Prostate gland (tissue), 2 donors: Measurements from ENCODE around the gene CD48. TPM values are rescaled to one million over a fixed set of nuclear protein-coding genes. Genes with fewer than 3 reads are reported as not detected.

Source experiments
- DNase-seq: peaks from one replicate; pipeline ENCODE4 v3.0.0-alpha.2; 2019; ENCODE audit warnings: low spot score
- H3K27ac ChIP-seq, 2 donors: fragments of 200-600 bp; sonication (generic); 2 replicates each; pipeline ENCODE4 v1.5.1; 2017 to 2019
- H3K27me3 ChIP-seq: fragments of 200-600 bp; sonication (generic); replicated peaks from 2 replicates; pipeline ENCODE4 v1.5.1; 2019; ENCODE audit not compliant: insufficient read depth
- H3K36me3 ChIP-seq, 2 donors: fragments of 200-600 bp; sonication (generic); 1 replicate in 1 of 2; 2 replicates in 1 of 2; pipeline versions ENCODE4 v1.5.1 to v1.8.1; 2017 to 2019
- H3K4me1 ChIP-seq: fragments of 200-600 bp; sonication (generic); replicated peaks from 2 replicates; pipeline ENCODE4 v1.5.1; 2019
- H3K4me3 ChIP-seq, 2 donors: fragments of 200-600 bp; sonication (generic); 2 replicates each; pipeline ENCODE4 v1.5.1; 2017 to 2019
- H3K9me3 ChIP-seq: fragments of 200-600 bp; sonication (generic); 2 replicates; pipeline ENCODE4 v1.5.1; 2017
- POLR2A ChIP-seq: fragments of 450-650 bp; IDR thresholded peaks from one replicate; pipeline ENCODE4 v1.6.1; 2016; ENCODE audit warnings: antibody characterized with exemption, mild to moderate bottlenecking
- POLR2AphosphoS5 ChIP-seq: sonication (generic); formaldehyde crosslinking; IDR thresholded peaks from one replicate; pipeline ENCODE4 v1.6.1; 2017; ENCODE audit warnings: antibody characterized with exemption
- WGBS: methylation state at CpG from one replicate; pipeline ENCODE4 v1.1.5; 2018; 5-methylcytosine and 5-hydroxymethylcytosine counted together
- intact Hi-C: fragments of 100-400 bp; cut with DNase I; formaldehyde crosslinking; loops from one replicate; pipeline ENCODE4 v1.14.2; 2022
- total RNA-seq, 2 donors: library from RNA; depleted of rRNA; stranded (reverse); fragments of >200 nt; gene quantifications; one replicate each; pipeline ENCODE4 v1.1.0, GENCODE V29; 2016
- TF ChIP-seq, protein P1 (sequence below), 4 experiments: fragments of 200-600 bp in 2 of 4; fragments of 450-650 bp in 2 of 4; sonication (generic) in 2 of 4; IDR thresholded peaks; 1 replicate in 3 of 4; 2 replicates in 1 of 4; pipeline ENCODE4 v1.5.1; 2016 to 2019; ENCODE audit warnings: antibody characterized with exemption in 4 of 4, mild to moderate bottlenecking in 2 of 4, moderate library complexity in 2 of 4

The CD48 gene
- total RNA-seq, 2 donors from 2014 or later: 3.0 to 4.7 TPM

DNA sequence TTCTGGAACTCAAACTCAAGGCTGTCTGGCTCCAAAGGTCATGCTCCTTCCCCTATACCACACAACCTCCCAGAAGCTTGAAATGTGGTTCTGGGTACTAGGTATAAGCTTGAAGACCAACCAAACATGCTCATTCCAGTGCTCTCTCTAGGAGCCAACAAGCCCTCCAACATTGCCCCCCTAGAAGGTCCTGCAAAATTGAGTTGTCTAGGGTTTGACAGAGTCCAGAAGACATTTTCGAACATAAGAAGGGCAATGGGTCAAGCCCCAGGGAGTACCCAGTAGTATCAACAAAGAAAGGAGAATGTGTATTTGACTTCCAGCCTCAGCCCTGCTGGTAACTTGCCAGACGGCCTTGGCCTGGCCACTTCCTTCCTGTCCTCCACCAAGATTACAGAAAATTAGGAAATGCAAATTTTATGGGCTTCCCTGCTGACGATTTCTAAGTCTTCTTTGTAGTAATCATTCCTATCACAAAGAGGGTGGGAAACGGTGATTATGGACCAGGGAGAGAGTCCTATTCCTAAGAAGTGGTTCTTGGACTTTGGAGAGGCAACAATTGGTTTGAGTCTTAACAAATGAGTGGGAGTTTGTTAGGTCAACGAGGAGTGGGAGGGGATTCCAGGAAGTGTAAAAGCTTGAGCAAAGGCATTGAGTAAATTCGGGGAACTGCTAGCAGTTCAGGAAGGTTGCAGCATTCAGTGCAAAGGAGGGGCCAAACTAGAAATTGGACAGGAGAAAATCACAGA lies 46.1 kb downstream of the CD48 start:
- no peaks in the 10 kb centered on the region for H3K36me3 ChIP-seq
- no peak overlapping the region for H3K27ac ChIP-seq
- H3K4me3 ChIP-seq: no peak overlapping the region
- peaks cover 2% of the 10 kb centered on the region for H3K27me3 ChIP-seq
- 31% methylated on average over 6 of the region's 6 CpGs for WGBS
- DNase-seq: no peak
- no peaks in the 10 kb centered on the region for H3K9me3 ChIP-seq
- TF ChIP-seq POLR2A: no peak
- TF ChIP-seq POLR2AphosphoS5: no peak
- TF ChIP-seq, protein P1, sequence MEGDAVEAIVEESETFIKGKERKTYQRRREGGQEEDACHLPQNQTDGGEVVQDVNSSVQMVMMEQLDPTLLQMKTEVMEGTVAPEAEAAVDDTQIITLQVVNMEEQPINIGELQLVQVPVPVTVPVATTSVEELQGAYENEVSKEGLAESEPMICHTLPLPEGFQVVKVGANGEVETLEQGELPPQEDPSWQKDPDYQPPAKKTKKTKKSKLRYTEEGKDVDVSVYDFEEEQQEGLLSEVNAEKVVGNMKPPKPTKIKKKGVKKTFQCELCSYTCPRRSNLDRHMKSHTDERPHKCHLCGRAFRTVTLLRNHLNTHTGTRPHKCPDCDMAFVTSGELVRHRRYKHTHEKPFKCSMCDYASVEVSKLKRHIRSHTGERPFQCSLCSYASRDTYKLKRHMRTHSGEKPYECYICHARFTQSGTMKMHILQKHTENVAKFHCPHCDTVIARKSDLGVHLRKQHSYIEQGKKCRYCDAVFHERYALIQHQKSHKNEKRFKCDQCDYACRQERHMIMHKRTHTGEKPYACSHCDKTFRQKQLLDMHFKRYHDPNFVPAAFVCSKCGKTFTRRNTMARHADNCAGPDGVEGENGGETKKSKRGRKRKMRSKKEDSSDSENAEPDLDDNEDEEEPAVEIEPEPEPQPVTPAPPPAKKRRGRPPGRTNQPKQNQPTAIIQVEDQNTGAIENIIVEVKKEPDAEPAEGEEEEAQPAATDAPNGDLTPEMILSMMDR (IDR thresholded peaks at IDR 0.05): no peak
- intact Hi-C loops: no loop called here
- no peaks in the 10 kb centered on the region for H3K4me1 ChIP-seq

DNA sequence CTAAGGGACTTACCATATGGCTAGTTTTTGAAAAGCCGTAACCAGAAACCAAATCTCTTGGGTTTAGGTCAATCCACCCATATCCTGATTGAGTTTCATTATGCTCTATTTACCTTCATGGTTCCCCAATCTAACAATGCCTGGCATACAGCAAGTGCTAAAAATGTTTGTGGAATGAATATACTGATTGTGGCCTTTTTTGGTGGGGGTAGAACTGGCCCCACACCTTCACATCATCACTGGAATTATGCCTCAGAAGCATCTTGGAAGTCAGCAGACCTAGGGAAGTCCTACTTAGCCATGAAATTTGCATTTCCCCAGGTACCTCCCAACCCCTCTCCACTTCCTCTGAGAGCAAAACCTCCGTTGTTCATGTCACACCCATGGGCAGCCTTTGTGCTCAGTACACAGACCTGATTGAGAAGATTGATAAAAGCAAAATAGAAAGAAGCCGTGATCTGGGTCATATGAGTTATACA lies 47.0 kb downstream of the CD48 start:
- DNase-seq: no peak
- intact Hi-C loops: no loop called here
- H3K4me3 ChIP-seq: no peak overlapping the region
- H3K27ac ChIP-seq: no peak overlapping the region
- H3K9me3 ChIP-seq: no peaks in the 10 kb centered on the region
- 73% methylated on average over 3 of the region's 3 CpGs for WGBS
- H3K27me3 ChIP-seq: peaks cover 2% of the 10 kb centered on the region
- H3K36me3 ChIP-seq: no peaks in the 10 kb centered on the region
- H3K4me1 ChIP-seq: no peaks in the 10 kb centered on the region
- TF ChIP-seq POLR2A (no peak), POLR2AphosphoS5 (no peak)
- TF ChIP-seq, protein P1 (IDR thresholded peaks at IDR 0.05): no peak

DNA sequence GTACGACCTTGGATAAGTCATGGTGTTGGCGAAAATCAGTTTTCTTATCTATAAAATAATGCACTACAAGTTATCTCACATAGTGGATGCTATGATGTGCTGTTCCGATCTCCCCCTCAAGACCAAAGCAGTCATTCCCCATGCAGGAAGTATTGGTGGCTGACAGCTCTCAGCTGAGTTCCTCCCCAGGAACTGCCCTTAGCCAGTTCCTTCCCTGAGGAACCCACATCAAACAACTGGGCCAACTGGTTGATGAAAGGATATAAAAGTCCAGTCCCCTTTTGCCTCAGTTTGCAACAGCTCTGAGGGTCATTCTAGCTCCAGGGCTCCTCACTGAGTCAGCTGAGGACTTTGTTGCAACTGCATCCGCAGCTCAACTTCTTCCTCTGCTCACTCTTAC lies 48.7 kb downstream of the CD48 start:
- WGBS: 92% methylated on average over 4 of the region's 4 CpGs
- TF ChIP-seq POLR2A (no peak), POLR2AphosphoS5 (no peak)
- TF ChIP-seq, protein P1 (IDR thresholded peaks at IDR 0.05): no peak

DNA sequence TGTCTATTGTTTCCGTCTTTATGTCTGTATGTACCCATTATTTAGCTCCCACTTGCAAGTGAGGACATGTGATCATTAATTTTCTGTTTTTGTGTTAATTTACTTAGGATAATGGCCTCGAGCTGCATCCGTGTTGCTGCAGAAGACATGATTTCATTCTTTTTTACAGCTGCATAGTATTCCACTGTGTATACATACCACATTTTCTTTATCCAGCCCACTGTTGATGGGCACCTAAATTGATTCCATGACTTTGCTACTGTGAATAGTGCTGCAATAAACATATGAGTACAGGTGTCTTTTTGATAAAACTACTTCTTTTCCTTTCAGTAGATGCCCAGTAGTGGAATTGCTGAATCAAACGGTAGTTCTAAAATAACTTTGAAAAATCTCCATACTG lies 52.1 kb downstream of the CD48 start:
- peaks cover 2% of the 10 kb centered on the region for H3K4me1 ChIP-seq
- DNase-seq: no peak
- TF ChIP-seq POLR2AphosphoS5: no peak
- TF ChIP-seq POLR2A: no peak
- TF ChIP-seq, protein P1 (IDR thresholded peaks at IDR 0.05): no peak
- intact Hi-C loops: no loop called here
- 97% methylated on average over 4 of the region's 4 CpGs for WGBS
- H3K27ac ChIP-seq: no peak overlapping the region
- H3K9me3 ChIP-seq: no peaks in the 10 kb centered on the region
- no peaks in the 10 kb centered on the region for H3K36me3 ChIP-seq
- H3K4me3 ChIP-seq: no peak overlapping the region
- H3K27me3 ChIP-seq: peaks cover under 1% of the 10 kb centered on the region

More for the DNA sequence above, 48.7 kb downstream of the CD48 start:
- Histone ChIP-seq H3K4me3 (no peak overlapping the region), H3K36me3 (no peaks in the 10 kb centered on the region), H3K27ac (no peak overlapping the region), H3K27me3 (peaks cover 2% of the 10 kb centered on the region), H3K4me1 (peaks cover 2% of the 10 kb centered on the region), H3K9me3 (no peaks in the 10 kb centered on the region)
- intact Hi-C loops: no loop called here
- DNase-seq: no peak

DNA sequence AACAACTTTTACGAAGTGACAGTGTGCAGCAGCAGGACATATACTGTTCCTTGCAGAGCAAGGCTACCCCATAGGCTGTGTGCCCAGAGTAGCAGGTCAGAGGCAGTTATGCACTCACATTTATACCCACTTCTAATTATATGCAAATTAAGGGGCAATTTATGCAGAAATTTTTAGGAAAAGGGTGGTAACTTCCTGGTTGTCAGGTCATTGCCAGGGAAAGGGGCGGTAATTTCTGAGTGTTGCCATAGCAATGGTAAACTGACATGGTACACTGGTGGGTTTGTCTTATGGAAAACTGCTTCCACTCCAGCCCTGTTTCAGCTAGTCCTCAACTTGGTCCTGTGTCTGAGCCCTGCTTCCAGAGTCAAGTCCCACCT lies 52.8 kb downstream of the CD48 start:
- no peaks in the 10 kb centered on the region for H3K9me3 ChIP-seq
- no peaks in the 10 kb centered on the region for H3K27me3 ChIP-seq
- intact Hi-C loops: no loop called here
- no peaks in the 10 kb centered on the region for H3K36me3 ChIP-seq
- no peak overlapping the region for H3K4me3 ChIP-seq
- no peak for DNase-seq
- TF ChIP-seq, protein P1 (IDR thresholded peaks at IDR 0.05): no peak
- TF ChIP-seq POLR2AphosphoS5 (no peak), POLR2A (no peak)
- H3K27ac ChIP-seq: no peak overlapping the region
- H3K4me1 ChIP-seq: peaks cover 2% of the 10 kb centered on the region
- WGBS: 94% methylated on average over 2 of the region's 2 CpGs
